MM.1S (cell line): Measurements from ENCODE around the gene TBC1D19.

Source experiments
- EZH2 ChIP-seq: fragments of 300-600 bp; sonication (generic); optimal IDR thresholded peaks from 2 replicates; pipeline ENCODE3; 2017; ENCODE audit warnings: low read depth, mild to moderate bottlenecking, antibody characterized with exemption, low read length, mixed read lengths
- TF ChIP-seq, protein P1 (sequence below): fragments of 300-600 bp; sonication (generic); IDR thresholded peaks from 2 replicates; pipeline ENCODE4 v1.5.1; 2016; ENCODE audit warnings: antibody characterized with exemption, low read length, mixed read lengths

DNA sequence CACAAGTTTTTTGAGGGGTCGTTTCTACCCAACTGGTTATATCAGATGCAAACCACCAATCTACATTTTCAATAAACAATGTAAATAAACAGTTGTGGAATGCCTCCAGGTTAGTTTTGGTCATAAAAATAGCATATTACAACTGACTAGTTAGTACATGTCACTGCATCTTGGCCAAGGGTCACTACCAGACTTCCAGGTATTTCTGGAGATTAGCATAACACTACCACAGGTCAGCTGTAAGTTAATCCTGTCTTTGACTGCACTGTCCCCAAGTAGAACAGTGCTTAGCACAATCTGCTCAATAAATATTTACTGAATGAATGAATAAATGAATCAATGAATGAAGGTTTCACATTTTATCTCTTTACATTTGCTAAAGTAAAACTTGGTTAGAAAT is 64.4 kb downstream of the TBC1D19 start:
- TF ChIP-seq, protein P1, sequence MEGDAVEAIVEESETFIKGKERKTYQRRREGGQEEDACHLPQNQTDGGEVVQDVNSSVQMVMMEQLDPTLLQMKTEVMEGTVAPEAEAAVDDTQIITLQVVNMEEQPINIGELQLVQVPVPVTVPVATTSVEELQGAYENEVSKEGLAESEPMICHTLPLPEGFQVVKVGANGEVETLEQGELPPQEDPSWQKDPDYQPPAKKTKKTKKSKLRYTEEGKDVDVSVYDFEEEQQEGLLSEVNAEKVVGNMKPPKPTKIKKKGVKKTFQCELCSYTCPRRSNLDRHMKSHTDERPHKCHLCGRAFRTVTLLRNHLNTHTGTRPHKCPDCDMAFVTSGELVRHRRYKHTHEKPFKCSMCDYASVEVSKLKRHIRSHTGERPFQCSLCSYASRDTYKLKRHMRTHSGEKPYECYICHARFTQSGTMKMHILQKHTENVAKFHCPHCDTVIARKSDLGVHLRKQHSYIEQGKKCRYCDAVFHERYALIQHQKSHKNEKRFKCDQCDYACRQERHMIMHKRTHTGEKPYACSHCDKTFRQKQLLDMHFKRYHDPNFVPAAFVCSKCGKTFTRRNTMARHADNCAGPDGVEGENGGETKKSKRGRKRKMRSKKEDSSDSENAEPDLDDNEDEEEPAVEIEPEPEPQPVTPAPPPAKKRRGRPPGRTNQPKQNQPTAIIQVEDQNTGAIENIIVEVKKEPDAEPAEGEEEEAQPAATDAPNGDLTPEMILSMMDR: no peak
- TF ChIP-seq EZH2: no peak
